HL-60 (cell line): ENCODE measurements around the gene TCF3.

ENCODE experiments used
- CTCF ChIP-seq: IDR thresholded peaks from one replicate; pipeline ENCODE4 v1.5.1; 2011; ENCODE audit warnings: low read length, control low read depth, inconsistent platforms; ENCODE audit not compliant: insufficient read depth
- POLR2AphosphoS5 ChIP-seq: IDR thresholded peaks from 2 replicates; pipeline ENCODE4 v1.6.1; 2012; ENCODE audit warnings: low read depth
- TF ChIP-seq, protein P1 (sequence below): IDR thresholded peaks from 2 replicates; pipeline ENCODE4 v1.6.1; 2012; ENCODE audit warnings: low read depth; ENCODE audit not compliant: insufficient replicate concordance

GRCh38 chr19:1657746-1658145 is 5.3 kb upstream of the TCF3 start:
- no peak for TF ChIP-seq CTCF
- TF ChIP-seq, protein P1, sequence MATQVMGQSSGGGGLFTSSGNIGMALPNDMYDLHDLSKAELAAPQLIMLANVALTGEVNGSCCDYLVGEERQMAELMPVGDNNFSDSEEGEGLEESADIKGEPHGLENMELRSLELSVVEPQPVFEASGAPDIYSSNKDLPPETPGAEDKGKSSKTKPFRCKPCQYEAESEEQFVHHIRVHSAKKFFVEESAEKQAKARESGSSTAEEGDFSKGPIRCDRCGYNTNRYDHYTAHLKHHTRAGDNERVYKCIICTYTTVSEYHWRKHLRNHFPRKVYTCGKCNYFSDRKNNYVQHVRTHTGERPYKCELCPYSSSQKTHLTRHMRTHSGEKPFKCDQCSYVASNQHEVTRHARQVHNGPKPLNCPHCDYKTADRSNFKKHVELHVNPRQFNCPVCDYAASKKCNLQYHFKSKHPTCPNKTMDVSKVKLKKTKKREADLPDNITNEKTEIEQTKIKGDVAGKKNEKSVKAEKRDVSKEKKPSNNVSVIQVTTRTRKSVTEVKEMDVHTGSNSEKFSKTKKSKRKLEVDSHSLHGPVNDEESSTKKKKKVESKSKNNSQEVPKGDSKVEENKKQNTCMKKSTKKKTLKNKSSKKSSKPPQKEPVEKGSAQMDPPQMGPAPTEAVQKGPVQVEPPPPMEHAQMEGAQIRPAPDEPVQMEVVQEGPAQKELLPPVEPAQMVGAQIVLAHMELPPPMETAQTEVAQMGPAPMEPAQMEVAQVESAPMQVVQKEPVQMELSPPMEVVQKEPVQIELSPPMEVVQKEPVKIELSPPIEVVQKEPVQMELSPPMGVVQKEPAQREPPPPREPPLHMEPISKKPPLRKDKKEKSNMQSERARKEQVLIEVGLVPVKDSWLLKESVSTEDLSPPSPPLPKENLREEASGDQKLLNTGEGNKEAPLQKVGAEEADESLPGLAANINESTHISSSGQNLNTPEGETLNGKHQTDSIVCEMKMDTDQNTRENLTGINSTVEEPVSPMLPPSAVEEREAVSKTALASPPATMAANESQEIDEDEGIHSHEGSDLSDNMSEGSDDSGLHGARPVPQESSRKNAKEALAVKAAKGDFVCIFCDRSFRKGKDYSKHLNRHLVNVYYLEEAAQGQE, result no peak
- no peak for TF ChIP-seq POLR2AphosphoS5
